GM21367 (cell line): ENCODE results near the gene SNAP29.
A peak's percentile ranks its signal among the peaks of the same experiment; 100 is the strongest.
"Not testable (repeated sequence)": the region's sequence is repeated elsewhere in the genome, so short reads cannot be mapped to it uniquely, and the experiment has no call there.

Experiments used
- ATAC-seq: cut with Tn5 transposase; IDR thresholded peaks from one replicate; pipeline ENCODE4 v1.9.1; 2021; ENCODE audit not compliant: unreplicated experiment

Gene SNAP29

DNA sequence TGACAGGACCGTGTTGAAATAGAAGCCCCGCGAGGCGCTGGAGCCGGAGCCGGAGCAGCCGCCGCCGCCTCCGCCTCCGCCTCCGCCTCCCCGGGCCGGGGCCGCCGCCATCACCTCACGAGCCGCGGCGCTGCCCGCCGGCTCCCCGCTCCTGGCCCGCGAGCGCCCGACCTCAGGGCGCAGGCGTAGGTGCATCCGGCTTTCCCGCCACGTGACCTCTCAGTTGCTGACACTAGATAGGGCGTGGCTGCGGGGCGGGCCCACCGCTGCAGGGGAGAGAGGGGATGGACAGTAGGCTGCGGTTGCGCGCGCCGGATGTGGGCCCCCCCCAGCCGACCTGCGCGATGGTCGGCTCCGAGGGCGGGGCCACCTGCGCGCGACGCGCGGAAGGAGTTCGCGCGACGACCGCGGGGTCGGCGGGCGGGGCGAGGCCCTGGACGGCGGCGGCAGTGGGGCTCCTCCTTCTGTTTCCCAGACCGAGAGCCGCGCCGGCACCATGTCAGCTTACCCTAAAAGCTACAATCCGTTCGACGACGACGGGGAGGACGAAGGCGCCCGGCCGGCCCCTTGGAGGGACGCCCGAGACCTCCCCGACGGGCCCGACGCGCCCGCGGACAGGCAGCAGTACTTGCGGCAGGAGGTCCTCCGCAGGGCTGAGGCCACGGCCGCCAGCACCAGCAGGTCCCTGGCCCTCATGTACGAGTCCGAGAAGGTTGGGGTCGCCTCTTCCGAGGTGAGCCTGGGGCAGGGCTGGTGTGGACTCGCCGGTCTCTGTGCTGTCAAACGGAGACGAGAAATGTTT lies at the start of gene SNAP29, which contains the start of gene PI4KA:
SNAP29 (plus strand) TSS at position 393 of the 802 bp plus-strand sequence; CDS start at position 497, 104 bp downstream.
PI4KA (minus strand) TSS at position 197 of the 802 bp plus-strand sequence; CDS start at position 111, 86 bp downstream.
- ATAC-seq, result peak; percentile 81

DNA sequence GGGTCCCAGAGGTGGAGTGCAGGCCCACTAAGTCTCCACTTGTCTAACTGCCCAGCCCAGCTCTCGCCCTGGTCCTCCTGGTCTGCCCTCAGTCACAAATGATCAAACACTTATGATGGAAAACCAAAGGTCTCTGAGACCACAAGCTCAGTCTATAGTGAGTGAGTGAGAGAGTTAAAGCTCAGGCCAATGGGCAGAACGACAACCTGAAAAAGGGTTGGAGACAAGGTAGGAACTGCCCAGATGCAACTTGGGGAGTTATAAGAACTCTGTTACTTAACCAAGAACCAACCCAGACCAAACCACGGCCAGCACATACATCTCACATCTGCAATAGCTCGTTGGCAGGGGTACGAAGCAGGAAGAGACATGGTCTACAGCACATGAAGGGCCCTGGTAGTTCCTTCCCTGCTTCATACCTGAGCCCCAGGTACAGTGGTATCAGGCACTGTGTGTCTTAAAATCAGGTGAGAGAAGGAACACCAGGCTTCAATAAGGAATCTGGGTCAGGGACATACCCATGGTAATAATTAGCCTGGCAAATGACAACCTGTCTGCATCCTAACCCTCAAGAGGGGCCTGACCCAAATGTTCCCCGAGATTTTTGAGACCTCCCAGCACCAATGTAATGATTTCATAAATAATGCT lies 49.1 kb upstream of the SNAP29 start:
- no peak for ATAC-seq

DNA sequence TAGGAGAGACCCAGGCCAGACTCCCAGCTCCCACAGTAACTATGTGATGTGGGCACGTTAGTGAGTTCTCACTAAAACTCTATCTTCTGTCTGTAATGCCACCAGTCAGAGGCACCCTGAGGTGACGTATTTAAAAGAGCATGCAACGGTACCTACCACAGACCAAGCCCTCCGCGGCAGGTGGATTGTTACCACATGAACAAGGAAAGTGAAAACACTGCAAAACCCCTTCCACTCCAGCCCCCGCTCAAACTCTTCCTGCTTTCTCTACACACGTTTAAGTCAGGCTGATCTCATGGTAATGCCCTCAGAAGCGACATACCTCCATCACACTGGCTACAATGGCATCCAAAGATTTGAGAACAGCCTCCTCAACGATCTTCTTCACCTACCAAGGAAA lies 48.2 kb upstream of the SNAP29 start:
- no peak for ATAC-seq

DNA sequence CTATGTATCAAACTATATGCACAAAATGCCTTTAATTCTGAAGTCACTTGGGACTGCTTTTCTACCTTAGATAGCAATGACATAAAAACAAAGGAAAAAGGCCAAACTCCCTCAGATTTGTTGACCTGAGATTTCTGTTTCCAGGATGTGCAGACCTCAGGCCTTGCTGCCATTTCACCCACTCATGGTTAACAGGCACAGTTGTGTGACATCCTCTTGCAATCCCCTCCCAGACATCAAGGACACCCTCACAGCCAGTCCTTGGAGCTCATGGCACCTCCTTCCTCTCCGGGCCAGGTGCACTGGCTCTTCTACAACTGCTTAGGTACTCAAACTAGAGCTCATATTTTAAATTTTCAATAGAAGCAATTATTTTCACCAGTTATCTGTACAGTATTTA lies 47.6 kb upstream of the SNAP29 start:
- no peak for ATAC-seq

DNA sequence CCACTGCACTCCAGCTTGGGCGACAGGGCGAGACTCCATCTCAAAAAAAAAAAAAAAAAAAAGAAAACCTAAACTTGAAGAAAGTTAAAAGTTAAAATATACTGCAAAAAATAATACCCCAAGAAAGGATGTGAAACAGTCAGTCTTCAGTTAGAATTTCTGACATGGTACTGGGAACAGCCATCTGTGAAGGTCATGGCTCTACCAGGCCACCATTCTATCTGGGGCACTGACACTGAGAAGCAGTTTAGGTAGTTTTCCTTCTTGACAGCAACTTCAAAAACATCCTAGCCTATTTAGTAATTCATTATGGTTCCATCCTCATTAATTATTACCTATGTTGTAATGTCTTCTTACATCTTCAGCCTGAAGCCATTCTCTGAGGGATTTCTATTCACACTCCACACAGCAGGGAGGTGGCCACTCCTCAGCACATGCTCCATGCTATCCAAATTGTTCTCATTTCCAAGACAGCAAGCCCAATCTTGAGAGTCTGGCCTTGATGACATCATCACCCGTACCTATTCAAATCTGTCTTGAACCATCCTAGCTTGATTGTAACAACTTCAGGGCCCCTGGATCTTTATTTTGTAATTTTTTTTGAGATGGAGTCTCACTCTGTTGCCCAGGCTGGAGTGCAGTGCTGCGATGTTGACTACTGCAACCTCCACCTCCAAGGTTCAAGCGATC lies 46.7 kb upstream of the SNAP29 start:
- ATAC-seq, result no peak

DNA sequence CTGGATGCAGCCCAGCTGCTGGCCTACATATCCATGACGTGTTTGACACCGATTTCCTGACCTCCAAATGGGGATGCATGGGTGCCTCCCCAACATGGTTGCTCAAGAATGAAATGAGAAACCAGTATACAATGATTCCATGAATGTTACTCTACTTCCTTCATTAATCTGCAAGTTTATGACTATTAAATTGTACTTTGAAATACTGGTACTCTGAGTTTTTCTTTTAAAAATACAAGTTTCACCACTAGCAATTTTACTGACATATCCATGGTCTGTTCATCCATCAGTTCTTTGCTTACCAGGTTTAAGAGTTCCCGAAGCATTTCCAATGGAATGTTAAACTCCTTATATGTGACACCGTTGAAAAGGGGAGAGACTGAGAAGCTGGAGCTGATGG lies 45.8 kb upstream of the SNAP29 start:
- ATAC-seq, result no peak

DNA sequence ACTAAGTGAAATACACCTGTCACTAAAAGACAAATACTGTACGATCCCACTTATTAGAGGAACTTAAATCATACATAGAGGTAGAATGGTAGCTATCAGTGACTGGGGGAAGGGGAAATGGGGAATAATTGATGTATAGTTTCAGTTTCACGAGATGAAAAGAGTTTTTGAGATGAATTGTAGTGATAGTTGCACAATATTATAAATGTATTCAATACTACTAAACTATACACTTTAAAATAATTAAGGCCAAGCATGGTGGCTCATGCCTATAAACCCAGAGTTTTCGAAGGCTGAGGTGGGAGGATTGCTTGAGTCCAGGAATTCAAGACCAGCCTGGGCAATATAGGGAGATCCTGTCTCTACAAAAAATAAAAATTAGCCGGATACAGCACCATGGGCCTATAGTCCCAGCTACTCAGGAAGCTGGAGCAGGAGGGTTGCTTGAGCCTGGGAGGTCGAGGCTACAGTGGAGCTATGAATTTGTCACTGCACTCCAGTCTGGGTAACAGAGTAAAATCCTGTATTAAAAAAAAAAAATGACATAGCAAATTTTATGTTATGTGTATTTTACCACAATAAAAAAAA lies 44.5 kb upstream of the SNAP29 start:
- ATAC-seq, result no peak

DNA sequence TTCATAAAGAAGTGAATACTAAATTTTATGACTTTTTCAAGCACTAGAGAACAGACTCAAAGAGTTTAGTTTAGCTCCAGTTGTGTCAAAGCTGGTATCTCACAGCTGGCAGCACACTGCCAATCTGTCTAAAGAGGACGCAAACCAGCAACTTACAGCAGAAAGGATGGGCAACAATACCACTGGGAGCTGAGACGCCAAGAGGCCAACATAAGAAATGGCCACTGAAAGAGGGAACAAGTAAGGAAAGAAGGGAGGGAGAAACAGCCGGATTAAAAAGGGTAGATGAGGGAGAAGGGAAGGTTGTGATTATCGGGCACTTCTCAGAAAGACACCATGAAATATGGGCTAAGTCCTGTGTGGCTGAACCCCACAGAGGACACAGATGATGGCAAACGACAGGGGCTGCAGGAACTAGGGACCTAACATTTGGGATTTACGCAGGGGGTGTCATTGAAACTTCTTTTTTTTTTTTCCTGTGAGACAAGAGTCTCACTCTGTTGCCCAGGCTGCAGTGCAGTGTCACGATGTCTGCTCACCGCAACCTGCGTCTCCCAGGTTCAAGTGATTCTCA lies 43.2 kb upstream of the SNAP29 start:
- ATAC-seq, result no peak

DNA sequence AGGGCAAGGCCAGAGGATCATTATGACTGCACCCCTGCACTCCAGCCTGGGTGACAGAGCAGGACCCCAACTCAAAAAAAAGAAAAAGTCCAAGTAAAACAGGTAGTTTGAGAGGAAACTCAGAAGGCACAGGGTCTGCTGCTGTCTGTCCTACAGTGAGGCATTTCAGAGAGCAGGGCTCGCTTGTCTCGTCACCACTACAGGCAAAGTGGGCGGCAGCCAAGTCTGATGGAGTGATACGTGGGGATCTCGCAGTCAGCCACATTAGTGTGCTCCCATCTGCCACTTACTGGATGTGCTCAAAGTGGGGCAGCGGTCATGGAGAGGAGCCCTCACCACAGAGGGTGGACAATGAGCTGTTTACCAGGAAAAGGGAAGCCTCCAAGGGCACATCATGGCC lies 42.2 kb upstream of the SNAP29 start:
- ATAC-seq, result no peak

DNA sequence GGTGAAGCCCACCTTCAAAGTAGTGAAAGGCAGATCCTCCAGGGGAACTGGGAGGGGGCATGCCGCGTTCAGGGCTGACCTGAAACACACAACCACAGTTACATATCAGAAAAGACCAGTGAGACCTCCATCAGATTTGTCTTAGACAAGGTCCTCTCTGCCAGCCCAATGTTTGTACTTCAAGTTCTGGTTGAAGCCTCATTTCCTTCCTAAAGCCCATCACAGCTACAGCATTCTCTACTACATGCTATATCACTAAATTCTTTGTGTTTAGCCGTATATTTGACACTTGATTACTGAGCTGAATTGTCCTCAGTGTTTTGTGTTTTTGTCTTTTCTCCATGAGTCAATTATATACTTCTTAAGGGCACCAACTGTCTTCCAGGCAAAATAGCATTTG lies 40.3 kb upstream of the SNAP29 start:
- no peak for ATAC-seq

DNA sequence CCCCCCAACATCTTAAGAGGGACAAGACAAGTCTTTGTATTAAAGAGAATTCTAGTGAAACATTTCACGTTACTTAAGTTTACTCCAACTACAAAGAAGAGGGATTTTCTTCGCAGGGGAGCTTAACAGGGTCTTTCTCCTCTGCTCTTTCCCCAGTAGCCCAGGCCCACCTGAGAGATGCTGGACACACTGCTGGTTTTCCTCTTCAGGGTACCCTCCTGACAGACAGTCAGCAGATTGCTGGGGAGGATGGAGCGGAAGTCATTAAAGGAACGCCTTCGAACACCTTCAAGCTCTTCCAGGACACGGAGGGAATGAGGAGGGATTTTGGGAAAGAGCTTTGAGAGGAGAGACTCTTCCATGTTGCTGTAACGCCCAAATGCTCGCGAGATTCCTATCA lies 39.3 kb upstream of the SNAP29 start:
- no peak for ATAC-seq

DNA sequence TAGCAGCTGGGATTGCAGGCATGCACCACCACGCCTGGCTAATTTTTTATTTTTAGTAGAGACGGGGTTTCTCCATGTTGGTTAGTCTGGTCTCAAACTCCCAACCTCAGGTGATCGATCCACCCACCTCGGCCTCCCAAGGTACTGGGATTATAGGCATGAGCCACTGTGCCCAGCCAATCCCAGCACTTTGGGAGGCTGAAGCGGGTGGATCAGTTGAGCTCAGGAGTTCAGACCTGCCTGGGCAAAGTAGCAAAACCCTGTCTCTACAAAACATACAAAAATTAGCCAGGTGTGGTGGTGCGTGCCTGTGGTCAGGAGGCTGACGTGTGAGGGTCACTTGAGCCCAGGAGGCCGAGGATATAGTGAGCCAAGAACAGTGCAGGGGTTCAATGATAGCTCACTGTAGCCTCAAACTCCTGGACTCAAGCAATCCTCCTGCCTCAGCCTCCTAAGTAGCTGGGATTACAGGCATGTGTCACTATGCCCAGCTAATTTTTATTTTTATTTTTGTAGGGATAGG lies 37.0 kb upstream of the SNAP29 start:
- ATAC-seq, result not testable (repeated sequence)

DNA sequence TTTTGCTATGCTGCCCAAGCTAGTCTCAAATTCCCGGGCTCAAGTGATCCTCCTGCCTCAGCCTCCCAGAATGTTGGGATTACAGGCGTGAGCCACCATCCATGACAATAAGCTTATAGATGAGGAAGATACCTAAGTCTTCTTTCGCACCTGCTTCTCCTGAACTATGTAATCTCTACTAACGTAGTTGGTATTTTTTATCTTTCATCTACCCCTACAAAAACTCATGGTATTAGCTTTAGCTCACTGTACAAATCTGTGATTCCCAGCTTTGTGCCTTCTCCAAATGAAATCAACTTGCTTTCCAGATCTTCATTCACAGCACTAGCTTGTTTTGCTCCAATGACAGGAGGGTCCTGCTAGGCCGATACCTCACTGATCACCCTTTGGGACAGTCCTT lies 36.6 kb upstream of the SNAP29 start:
- no peak for ATAC-seq

DNA sequence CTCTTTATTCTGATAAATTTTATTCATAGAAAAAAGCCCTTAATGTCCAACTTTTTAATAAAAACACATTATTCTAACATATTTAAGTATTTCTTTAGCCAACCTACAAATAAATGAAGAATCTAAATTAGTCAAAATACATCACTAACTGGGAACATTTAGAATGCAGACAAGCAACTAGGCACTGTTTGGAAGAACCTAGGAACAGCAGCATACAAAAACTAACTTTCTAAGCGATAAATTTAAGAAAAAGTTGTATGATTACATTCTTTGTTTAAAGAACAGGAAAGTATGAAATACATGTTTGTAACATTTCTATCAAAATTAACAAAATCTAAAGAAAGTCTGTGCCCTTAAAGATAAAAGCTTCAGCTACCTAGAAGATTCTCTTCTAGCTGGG lies 35.5 kb upstream of the SNAP29 start:
- no peak for ATAC-seq

DNA sequence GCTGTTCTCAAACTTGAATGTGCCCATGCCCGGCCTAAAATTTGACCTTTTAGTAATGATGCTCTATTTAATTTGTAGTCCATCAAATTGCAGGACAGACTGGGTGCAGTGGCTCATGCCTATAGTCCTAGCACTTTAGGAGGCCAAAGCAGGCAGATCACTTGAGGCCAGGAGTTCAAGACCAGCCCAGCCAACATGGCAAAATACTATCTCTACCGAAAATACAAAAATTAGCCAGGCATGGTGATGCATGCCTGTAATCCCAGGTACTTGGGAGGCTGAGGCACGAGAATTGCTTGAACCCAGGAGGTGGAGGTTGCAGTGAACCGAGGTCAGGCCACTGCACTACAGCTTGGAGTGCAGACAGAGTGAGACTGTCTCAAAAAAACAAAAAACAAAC lies 33.6 kb upstream of the SNAP29 start:
- not testable (repeated sequence) for ATAC-seq

DNA sequence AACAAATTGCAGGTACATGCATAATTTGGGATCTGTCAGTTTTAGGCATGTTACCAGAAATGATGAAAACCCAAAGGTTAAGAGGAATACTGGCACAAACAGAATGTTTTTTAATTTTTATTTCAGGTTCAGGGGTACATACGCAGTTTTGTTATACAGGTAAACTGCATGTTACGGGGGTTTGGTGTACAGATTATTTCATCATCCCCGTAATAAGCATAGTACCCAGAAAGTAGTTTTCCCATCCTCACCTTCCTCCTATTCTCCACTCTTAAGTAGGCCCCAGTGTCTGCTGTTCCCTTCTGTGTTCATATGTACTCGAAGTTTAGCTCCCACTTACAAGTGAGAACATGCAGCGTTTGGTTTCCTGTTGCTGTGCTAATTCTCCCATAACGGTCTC lies 33.2 kb upstream of the SNAP29 start:
- ATAC-seq, result no peak

DNA sequence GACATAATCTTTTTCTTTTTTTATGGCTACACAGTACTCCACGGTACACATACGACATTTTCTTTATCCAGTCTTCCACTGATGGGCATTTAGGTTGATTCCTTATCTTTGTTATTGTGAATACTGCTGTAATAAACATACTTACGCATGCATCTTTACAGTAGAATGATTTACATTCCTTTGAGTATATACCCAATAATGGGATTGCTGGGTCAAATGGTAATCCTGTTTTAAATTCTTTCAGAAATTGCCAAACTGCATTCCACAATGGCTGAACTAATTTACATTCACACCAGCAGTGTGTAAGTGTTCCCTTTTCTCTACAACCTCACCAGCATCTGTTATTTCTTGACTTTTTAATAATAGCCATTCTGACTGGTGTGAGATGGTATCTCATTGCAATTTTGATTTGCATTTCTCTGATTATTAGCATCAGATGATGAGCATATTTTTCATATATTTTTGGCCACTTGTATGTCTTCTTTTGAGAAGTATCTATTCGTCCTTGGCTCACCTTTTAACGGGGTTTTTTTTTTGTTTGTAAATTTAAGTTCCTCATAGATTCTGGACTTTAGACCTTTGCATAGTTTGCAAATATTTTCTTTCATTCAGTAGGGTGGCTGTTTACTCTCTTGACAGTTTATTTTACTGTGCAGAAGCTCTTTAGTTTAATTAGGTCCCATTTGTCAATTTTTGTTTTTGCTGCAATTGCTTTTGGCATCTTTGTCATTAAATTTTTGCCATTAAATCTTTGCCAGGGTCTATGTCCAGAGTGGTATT lies 32.2 kb upstream of the SNAP29 start:
- ATAC-seq, result not testable (repeated sequence)

DNA sequence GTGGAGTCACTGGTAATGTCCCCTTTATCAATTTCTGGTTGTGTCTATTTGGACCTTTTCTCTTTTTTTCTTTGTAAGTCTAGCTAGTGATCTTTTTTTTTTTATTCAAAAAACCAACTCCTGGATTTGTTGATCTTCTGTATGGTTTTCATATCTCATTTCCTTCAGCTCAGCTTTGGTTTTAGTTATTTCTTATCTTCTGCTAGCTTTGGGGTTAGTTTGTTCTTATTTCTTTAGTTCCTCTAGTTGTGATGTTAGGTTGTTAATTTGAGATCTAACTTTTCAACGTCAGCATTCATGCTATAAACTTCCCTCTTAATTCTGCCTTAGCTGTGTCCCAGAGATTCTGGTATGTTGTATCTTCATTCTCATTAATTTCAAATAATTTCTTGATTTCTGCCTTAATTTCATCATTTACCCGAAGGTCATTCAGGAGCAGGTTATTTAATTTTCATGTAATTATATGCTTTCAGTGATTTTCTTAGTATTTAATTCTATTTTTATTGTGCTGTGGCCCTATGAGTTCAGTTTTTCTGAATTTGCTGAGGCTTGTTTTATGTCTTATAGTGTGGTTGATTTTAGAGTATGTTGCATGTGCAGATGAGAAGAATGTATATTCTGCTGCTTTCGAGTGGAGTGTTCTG lies 29.2 kb upstream of the SNAP29 start:
- ATAC-seq, result no peak

DNA sequence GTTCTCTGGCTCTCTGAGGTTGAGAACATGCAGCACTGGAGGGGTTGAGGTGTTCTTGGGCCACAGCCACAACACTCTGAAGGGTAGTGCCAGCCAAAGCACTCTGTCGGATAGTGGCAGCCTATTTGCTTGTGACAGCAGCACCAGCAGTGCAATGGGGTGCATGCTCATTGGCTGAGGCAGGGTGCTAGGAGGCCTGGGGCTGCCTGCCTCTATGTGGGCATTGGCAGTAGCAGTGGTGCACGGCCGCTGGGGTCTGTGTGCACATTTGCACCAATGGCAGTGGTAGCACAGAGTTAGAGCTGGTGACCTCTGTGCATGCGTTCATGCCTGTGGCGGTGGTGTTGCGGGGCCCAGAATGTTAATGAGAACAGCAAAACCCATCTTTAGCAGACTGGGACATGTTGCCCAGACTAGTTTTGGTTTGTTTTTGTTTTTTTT lies 25.6 kb upstream of the SNAP29 start:
- no peak for ATAC-seq

DNA sequence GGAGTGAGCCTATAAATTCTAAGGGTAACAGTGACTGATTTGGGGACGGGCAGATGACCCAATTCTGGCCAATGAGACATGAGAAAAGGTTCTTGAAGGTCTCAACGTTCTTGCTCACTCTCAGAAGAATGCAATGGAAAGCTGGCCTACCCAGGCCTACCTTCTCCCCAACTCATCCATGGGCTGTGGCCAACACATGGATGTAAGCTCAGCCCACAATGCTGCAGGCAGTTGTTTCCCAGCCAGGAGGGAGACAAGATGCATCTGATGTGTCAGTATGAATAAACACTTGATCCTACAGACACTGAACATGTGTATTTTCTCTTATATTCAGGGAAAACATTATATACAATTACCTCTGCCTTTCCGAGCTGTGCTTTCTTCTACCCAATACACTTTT lies 24.6 kb upstream of the SNAP29 start:
- ATAC-seq, result no peak
